SW480 (cell line): ENCODE data around the gene FAM181B.
"Not testable (repeated sequence)": the region's sequence is repeated elsewhere in the genome, so short reads cannot be mapped to it uniquely, and the experiment has no call there.

ENCODE experiments used
- DNase-seq: peaks from one replicate; pipeline ENCODE4 v3.0.0-alpha.2; 2016; ENCODE audit warnings: low spot score

The FAM181B gene

DNA sequence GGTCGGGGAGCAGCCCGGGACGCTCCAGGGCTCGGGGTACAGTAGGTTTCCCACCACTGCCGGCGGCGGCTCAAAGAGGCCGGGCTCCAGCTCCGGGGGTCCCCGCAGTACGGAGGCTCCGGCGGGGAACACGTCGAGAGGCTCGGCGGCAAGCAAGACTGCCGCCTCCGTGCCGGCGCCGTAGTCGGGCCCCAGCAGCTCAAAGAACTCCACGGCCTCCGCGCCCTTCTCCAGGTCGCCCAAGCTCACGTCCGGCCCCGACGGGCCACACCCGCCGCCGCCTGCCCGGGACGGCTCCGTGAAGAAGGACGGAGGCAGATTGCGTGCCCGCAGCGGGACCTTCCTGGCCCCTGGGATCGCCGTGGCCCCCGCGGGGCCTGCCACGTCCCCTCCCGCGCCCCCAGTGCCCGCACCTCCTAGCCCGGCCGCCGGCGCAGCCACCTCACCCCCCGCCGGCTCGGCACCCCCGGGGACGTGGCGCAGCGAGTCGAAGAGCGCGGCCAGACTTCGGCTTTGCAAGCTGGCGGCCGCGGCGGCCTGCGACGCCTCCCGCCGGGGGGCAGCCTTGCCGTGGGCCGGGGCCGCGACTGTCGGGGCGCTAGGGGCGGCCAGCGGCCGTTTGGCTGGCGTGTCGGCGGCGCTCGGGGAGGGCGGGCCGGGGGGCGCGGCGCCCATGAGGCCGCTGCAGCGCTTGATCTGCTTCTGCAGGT is 775 bp downstream of the FAM181B start:
- DNase-seq, result no peak

DNA sequence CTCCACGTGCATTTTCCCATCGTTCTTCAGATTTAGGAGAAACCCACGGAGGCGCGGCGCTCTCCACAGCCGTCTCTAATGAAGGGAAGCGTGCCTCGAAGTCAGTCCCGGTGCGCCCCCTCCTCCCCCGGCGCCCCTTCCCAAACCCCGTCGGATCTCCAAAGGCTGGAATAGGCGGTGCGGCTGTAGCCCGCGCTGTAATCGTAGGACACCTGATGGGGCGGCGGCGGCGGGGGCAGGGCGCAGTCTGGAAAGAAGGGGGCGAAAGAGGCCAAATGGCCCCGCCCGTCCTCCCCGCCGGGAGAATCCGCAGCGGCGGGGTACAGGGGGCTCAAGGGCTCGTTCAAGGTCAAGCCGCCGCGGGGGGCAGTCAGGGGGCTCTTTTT is 1.3 kb downstream of the FAM181B start:
- DNase-seq, result no peak

DNA sequence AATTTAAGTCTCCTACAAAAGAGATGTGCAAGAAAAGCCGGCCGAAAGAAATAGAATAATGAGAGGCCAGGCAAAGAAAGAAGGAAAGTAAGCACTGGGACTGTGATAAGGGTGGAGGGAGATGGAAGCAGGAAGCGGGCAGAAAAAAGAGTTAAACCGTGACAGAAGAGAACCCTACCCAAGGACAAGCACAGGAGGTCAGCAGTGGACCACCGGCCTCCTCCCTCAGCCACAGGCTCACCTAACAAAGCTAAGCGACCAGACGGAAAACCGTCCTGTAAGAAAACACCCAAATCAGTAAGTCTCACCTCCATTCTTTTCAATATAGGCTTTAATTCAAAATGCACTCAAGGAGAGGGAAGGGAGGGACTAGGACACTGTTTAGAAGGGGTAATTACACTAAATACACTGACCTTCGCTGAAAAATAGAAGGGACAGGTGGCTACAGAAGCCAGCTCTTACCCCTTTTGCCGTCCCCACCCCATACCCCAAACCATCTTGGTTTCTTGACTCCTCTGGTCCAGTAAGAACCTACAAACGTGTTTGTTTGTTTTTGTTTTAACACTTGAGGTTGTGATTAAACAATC is 1.9 kb downstream of the FAM181B start:
- no peak for DNase-seq

DNA sequence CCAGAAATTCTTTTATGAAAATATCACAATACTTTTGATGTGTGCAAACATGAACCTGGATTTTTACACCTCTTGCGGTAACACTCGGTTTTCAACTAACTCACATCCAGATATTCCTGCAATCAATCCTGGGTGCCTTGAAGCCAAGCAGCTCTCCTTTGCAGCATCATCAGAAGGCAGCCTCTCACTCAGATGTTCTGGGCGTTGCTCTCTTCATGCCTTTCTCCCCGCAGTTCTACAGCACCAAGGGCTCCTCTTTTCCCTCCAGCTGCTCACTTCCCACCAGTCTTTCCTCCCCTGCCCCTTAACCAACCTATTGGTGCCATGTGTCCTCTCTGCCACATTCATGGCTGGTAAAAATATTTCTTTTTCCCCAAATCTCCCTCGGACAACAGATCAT is 2.9 kb downstream of the FAM181B start:
- DNase-seq, result no peak

DNA sequence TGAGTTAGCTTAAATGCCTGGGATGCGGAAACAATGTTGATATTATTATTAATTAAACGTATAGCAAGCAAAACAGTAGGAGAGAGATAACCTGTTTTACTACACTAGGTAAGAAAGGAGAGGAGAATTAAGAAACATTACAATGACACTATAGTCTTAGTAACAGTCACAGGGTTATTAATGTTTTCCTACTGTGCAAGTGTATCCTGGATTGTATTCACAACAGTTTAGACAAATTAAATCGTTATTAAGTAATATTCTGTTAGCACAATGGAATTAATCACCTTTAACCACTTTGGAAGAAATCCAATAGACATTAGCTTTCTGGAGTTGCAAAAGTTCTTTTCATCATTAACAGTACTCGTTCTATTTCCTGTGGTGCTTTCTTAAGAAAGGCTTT is 3.4 kb downstream of the FAM181B start:
- DNase-seq, result no peak

DNA sequence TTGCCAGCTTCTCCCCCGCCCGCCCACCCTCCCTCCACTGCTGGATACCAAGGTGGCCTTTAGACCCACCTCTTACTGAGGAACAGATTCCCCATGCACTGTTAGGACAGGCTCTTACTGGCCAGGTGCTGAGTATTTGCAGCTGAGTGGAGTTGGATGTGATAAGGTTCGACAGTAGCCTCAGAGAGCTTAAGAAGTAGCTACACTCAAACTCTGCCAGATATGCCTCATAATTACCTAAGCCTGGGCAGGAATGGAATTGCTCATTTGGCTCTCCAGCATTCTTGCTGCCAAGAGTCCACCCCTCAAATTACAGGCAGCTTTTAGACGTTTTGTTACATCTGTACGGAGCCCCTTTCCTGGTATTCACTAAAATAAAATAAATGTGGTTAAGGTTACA is 9.6 kb downstream of the FAM181B start:
- DNase-seq, result no peak

DNA sequence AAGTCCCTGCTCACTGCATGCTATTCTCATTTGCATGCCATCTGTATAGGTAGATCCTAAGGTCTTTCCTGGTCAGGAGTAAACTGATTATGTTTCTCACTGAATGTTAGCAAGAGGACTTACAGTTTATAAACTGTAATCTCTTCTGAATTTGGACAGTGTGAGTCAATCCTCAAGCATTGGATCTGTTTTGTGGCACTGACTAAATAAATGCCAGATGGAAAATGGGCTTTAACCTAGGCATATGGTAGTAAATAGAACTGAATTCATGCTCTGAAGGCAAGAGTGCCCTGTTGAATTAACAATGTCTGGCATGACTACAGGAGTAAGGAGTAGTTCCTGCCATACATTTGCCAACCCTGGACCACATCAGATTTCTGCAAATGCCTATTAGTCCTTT is 11.4 kb downstream of the FAM181B start:
- no peak for DNase-seq

DNA sequence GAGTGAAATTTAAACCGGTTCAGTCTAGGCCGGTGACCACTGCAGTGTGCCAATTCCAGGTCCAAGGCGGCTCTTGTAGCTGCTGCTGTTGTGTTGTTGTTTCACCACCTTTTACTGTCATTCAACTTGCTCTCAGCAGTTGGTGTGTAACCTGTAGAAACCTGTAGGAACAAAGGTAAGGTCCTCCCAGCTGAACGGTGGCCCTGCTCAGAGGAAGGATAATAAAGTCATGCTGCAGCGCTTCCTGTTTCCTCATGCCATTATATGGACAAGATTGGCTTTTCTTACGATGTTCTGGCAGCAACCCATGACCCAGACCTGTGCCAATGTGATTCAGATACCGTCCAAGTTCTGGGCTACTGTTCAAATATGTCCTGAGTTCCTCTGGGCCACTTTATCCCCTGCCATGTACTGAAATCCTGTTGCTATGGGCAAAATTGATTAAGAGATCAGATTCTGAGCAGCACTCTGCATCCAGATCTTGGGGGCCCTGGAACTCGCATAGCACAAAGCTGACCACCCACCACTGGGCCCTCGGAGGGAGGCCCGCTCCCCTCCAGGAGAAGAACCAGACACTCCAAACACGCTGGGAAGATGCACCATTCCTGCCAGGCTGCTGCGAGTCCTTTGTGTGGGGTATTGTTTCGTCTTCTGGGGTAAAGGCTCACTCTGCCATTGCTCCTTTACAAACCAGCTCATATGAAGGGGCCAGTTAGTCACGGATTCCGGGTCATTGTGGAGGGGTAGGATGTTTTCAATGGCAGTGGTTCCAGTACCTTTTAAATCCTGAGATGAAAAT is 13.2 kb downstream of the FAM181B start:
- DNase-seq, result no peak

DNA sequence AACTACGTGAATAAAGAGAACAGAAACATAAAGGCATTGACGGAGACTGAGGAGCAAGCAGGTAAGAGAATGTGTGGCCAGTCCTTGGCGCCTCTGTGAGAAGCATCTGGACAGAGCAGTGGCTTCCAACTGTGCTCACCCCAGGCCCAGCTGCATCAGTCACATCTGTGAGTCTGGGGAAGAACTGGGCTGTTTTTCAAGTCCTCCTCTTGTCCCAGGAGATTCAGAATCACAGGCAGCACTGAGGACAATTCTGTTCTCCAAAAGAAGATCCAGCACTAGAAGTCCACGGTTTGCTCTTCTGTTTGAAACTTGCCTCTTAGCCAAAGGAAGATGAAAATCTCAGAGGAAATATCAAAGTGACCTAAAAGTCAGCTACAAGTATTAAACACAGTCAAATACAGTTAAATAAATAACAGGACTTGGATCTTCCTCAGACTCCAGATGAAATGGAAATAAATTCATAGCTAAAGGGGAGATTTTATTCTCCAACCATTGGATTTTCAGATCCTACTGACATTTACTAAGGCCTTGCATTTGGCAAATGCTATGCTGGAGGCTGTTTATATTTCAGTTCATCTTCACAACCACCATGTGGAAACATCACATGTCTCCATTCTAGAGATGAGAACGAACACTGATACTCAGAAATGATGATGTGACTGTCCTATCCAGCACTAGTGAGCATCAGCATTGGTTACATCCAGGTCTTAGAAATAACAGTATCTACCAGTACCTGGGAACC is 14.1 kb downstream of the FAM181B start:
- DNase-seq, result no peak

DNA sequence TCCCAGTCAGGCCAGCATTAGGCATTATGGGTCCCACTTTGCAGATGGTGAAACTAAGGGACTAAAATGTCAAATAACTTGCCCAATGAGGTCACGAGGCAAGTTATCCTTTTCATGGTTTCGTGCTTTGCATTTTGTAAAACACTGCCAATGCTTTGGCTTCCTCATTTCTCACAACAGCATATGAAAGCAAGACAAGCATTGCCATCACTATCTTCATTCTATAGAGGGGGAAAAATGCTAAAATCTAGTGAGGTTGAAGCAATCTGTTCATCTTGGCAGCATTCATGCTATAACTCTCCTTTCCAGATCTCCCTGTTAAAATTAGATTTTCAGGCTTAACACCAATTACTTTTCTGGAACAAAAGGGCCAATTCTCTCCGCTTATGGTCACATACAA is 14.8 kb downstream of the FAM181B start:
- no peak for DNase-seq

DNA sequence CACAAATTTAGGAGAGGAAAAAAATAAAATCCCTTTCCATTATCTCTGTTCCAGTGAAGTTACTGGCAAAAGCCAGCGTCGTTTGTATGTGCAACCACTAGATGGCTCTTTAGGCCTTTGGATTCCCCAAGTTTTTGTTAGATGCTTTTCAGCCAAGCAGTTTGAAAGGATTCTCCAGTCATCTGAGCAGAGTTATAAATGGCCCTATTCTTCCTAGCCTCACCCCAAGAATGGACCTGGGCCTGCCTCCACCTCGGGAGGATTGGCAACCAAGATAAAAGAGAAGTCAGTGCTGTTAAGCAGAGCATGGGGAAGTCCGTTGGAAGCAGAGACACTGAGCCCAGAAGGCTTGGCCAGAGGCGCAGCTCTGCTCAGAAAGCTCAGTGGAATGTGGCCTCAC is 15.4 kb downstream of the FAM181B start:
- peak; percentile 74 for DNase-seq

DNA sequence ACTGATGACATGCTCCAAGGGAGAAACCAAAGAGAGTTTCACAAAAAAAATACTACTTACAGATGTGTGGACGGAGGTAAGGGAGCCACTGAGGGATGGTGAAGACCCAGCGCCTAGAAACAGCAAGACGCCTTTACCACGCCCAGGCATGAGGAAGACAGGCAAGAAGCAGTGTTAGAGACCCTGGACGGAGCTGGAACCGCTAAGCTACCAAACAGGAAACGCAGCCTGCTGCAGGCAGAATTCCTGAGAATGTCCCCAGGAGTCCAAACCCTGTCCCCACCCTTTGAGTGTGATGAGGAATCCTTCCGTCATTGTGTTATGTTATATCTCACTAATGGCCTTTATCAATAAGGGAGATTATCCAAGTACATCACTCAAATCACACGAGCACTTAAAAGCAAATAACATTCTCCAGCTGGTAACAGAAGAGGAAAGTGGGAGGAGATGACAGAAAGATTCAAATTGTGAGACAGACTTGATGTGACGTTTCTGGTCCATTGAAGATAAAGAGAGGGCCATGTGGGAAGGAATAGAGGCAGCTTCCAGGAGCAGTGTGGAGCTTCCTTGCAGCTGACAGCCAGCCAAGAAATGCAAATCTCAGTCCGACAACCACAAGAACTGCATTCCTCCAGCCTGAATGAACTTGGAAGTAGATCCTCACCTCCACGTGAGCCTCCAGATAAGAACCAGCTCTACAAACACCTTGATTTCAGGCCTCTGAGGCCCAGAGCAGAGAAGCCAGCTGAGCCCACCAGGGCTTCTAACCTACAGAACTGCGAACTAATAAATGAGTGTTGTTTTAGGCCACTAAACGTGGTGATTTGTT is 19.1 kb downstream of the FAM181B start:
- DNase-seq, result no peak

DNA sequence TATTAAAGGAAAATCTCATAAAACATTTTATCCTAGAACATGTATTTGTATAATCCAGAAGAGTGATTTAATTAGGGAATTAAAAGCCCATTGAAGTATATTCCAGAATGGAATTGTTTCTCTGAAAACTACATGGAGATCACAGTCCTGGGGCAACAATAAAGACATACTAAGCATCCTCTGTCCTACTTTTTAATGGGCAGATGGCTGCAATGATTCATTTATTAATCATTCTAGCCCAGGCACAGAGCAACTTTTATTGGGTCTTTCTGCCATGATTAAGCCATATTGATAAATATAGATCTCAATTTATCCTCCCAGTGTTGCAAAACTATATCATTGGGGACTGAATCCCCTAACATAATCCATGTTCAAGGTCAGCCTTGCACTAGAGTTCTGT is 22.0 kb downstream of the FAM181B start:
- no peak for DNase-seq

DNA sequence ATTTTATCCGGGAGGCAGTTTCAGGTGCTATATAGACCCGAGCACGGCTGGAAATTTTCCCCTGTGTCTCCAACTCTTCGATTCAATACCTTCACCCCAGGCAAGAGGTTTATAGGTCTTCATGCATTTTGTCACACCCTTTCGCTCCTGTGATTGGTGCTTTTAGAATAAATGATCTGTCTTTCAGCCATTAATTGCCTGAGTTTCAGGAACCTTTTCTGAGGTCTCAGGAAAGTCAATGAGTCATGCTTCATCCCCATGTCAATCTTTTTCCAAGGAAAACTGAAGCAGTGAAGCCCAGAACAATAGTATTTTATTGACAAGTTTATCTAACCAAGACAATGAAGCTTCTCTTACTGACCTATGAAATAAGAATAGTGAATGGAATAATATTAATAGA is 29.9 kb downstream of the FAM181B start:
- peak; percentile 9 for DNase-seq

DNA sequence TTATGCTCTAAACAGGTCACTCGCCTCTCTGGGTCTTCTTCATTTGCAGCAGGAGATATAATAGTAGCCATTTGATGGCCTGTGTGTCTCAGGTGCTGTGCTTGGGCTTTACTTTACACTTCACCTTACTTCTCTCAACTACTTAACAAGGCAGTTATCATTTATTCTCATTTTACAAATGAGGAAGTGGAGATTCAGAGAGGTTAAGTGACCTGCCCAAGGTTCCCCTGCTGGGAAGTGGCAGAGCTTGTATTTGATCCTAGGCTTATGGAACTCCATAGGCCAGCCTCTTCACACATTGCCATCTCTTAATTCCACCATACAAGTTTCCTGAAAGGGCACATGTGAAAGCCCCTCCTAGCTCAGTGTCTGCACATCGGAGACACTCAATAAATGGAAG is 30.4 kb downstream of the FAM181B start:
- no peak for DNase-seq

DNA sequence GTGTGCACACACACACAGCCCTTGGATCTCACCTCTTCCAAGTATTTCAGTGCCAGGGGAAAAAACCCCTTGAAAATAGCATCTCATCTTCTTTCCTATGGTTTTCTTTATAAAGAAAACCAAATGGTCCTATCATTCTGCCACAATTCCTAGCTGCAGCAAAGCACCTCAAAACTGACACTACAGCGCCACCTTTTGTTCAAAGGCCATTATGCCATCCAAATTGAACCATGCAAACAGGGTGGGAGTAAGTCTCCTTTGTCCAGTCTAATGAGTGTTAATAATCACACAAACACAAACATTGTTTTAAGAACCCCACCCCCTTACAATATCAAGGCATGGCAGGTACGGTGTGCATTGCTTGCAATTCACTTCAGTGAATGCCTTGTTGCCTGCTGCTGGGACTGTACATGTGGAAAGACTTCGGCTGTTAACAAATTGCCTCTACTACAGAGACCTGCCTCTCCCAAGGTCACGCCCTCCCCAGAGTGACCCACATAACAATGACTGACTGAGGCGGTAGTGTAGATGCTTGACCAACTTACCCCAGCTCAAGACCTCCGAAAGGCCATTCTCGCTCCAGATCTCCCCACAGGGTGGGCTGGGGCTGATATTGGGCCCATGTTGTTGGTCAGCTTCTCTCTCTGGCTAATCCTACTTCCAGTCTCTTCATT is 31.7 kb downstream of the FAM181B start:
- peak; percentile 22 for DNase-seq

DNA sequence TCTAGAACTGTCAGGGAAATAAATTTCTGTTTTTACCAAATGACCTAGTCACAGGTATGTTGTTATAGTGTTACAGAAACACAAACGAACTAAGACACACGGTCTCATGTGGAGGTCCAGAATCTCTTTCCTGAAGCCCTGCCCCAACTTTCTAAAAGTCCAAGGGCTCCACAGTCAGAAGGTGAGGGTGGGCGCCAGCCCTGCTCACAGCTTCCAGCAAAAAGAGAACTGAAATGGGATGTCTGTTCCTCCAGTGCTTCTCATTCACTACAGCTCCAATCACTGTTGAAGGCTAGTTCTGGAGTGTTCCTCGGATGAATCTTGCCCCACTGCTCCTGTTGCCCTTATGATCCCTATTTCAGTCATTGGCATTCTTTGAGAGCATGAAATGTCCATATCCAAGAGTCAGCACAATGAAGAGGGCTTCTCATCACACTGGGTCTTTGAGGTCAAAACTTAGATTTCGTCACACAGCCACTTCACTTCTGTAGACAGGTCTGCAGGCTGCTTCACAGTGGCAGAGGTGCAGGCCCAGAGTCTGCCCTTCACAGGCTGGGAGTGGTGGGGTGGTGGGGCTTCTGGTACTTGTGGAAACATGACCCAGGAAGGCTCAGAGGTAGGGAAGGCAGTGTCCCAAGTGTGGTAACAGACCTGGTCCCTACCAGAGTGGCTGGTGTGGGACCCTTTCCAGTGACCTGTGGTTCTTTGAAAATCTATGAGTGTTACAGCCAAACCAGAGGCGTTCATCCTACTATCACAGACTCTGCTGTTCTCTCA is 34.9 kb downstream of the FAM181B start:
- no peak for DNase-seq

DNA sequence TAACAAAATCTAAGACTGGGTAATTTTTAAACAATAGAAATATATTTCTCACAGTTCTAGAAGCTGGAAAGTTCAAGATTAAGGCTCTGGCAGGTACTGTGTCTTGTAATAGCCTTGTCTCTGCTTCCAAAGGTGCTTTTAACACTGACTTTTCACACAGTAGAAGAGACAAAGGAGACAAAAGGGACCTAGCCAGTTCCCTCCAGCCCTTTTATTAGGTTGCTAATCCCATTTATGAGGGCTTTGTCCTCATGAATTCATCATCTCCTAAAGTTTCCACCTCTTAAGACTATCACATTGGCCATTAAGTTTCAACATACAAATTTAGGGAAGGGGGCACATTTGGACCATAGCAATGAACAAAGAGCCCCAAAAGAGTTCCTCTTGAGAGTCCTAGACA is 40.7 kb downstream of the FAM181B start:
- no peak for DNase-seq

DNA sequence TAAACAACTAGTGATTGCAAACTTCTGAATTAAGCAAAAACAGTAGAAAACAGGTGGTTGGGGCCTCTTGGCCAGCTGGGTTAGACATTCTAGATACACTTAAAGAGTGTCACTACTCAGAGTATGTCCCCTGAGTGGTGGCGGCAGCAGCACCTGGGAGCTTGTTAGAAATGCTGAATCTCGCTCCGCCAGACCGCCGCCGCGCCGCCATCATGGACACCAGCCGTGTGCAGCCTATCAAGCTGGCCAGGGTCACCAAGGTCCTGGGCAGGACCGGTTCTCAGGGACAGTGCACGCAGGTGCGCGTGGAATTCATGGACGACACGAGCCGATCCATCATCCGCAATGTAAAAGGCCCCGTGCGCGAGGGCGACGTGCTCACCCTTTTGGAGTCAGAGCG is 44.3 kb downstream of the FAM181B start:
- not testable (repeated sequence) for DNase-seq

DNA sequence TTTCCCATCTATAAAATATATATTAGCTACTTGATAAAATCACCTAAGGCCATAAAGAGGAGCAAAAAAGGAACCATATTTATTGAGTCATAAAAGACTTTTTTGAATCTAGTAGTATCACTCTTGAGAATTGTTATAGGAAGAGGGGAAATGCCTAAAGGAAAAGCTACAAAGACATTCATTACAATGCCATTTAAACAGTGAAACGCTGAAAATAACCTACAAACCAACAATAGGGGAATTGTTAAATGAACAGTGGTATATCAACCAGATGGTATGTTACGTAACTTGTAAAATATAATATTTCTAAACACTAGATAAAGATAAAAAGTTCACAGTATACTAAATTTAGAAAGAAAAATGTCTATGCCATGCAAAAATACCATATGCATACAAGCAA is 47.5 kb downstream of the FAM181B start:
- DNase-seq, result no peak
